ENCODE data around the gene RUNX2.

DNA sequence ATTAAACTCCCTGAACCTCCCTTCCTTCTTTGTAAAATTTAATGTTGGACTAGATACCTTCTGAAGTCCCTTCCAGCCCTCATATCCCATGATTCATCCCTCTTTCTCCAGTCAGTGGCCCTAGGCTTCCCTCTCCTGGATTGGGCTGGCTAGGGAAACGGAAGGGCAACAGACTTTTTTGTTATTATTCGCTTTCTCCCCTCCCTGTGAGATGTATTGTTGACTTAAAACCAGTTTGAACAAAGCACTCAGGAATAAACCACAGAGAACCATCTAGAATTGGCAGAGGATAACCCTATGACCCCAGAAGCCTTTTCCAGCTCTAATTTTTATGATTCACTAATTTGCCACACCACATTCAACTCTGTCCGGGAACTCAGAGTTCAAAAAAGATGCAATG, 289.3 kb downstream of the RUNX2 start:
- TF ChIP-seq, protein P1, sequence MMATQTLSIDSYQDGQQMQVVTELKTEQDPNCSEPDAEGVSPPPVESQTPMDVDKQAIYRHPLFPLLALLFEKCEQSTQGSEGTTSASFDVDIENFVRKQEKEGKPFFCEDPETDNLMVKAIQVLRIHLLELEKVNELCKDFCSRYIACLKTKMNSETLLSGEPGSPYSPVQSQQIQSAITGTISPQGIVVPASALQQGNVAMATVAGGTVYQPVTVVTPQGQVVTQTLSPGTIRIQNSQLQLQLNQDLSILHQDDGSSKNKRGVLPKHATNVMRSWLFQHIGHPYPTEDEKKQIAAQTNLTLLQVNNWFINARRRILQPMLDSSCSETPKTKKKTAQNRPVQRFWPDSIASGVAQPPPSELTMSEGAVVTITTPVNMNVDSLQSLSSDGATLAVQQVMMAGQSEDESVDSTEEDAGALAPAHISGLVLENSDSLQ (IDR thresholded peaks at IDR 0.05), result no peak
- TF ChIP-seq FOXM1 (IDR thresholded peaks at IDR 0.05; ENCODE audit: borderline replicate concordance), result no peak

All from HEK293T (cell line).